OCI-LY3 (cell line): ENCODE results near the gene MCC.

ENCODE experiments used
- H2AFZ ChIP-seq: fragments of 200-600, 300-600 bp; shearing (Covaris generic); 2 replicates; pipeline ENCODE4 v1.6.0; 2014; ENCODE audit warnings: antibody characterized with exemption, low read depth, low read length
- H3K27ac ChIP-seq: fragments of 200-600, 300-600 bp; sonication (generic); 2 replicates; pipeline ENCODE4 v1.5.1; 2014; ENCODE audit warnings: mild to moderate bottlenecking, low read length, moderate library complexity, mixed read lengths
- H3K27me3 ChIP-seq: fragments of 200-600, 300-600 bp; sonication (generic); 2 replicates; pipeline ENCODE4 v1.6.1; 2014; ENCODE audit warnings: low read depth, low read length, mixed read lengths
- H3K36me3 ChIP-seq: fragments of 200-600, 300-600 bp; sonication (generic); replicated peaks from 2 replicates; pipeline ENCODE3; 2014; ENCODE audit warnings: low read depth, low read length, mixed read lengths
- H3K4me1 ChIP-seq: fragments of 300-600, 200-600 bp; sonication (generic); 2 replicates; pipeline ENCODE4 v1.6.1; 2014; ENCODE audit warnings: low read length, mixed read lengths
- H3K4me2 ChIP-seq: fragments of 200-600, 300-600 bp; sonication (generic); 2 replicates; pipeline ENCODE4 v1.6.1; 2014; ENCODE audit warnings: low read length, mixed read lengths
- H3K4me3 ChIP-seq: fragments of 300-600, 200-600 bp; sonication (generic); 2 replicates; pipeline ENCODE4 v1.5.1; 2014; ENCODE audit warnings: antibody characterized with exemption, mild to moderate bottlenecking, low read length, moderate library complexity
- H3K79me2 ChIP-seq: fragments of 300-600, 200-600 bp; shearing (Covaris generic); 2 replicates; pipeline ENCODE4 v1.6.1; 2014; ENCODE audit warnings: mild to moderate bottlenecking, low read length, mixed read lengths
- H3K9ac ChIP-seq: fragments of 300-600, 200-600 bp; shearing (Covaris generic); 2 replicates; pipeline ENCODE4 v1.6.0; 2014; ENCODE audit warnings: mild to moderate bottlenecking, low read length, moderate library complexity
- H3K9me3 ChIP-seq: fragments of 200-600, 300-600 bp; shearing (Covaris generic); 2 replicates; pipeline ENCODE4 v1.6.1; 2014; ENCODE audit warnings: low read length, mixed read lengths; ENCODE audit not compliant: insufficient read depth
- H4K20me1 ChIP-seq: fragments of 200-600, 300-600 bp; sonication (generic); 2 replicates; pipeline ENCODE4 v1.6.1; 2016; ENCODE audit warnings: low read length, mixed read lengths; ENCODE audit not compliant: insufficient read depth
- CTCF ChIP-seq: fragments of 200-600, 300-600 bp; sonication (generic); IDR thresholded peaks from 2 replicates; pipeline ENCODE4 v1.5.1; 2014; ENCODE audit warnings: antibody characterized with exemption, low read length, low read depth
- EZH2phosphoT487 ChIP-seq: fragments of 200-600 bp; shearing (Covaris generic); IDR thresholded peaks from 2 replicates; pipeline ENCODE4 v1.6.1; 2018; ENCODE audit warnings: antibody characterized with exemption, mixed run types, low read depth

The MCC gene

GRCh38 chr5:113380807-113381326 lies 107.4 kb downstream of the MCC start:
- no peaks in the 10 kb centered on the region for H3K79me2 ChIP-seq
- H3K4me1 ChIP-seq = no peaks in the 10 kb centered on the region
- H3K9ac ChIP-seq = no peak overlapping the region

GRCh38 chr5:113379936-113380806 lies 108.1 kb downstream of the MCC start:
- H3K4me1 ChIP-seq = no peaks in the 10 kb centered on the region

More at GRCh38 chr5:113380807-113381326, 107.4 kb downstream of the MCC start:
- Histone ChIP-seq H3K4me2 (no peak overlapping the region), H2AFZ (no peak overlapping the region), H3K36me3 (no peaks in the 10 kb centered on the region), H3K27ac (no peak overlapping the region), H3K27me3 (no peaks in the 10 kb centered on the region), H3K9me3 (no peaks in the 10 kb centered on the region), H4K20me1 (no peaks in the 10 kb centered on the region), H3K4me3 (no peak overlapping the region)
- TF ChIP-seq EZH2phosphoT487 (no peak), CTCF (no peak)

GRCh38 chr5:113378959-113379541 lies 109.2 kb downstream of the MCC start:
- Histone ChIP-seq H3K36me3 (no peaks in the 10 kb centered on the region), H3K4me2 (peak overlapping the region; percentile 47), H3K4me1 (no peaks in the 10 kb centered on the region), H3K9me3 (no peaks in the 10 kb centered on the region), H3K27me3 (no peaks in the 10 kb centered on the region), H3K79me2 (no peaks in the 10 kb centered on the region), H3K27ac (no peak overlapping the region), H2AFZ (peak overlapping the region; percentile 57; the same call in 1 of the 2 replicates), H4K20me1 (no peaks in the 10 kb centered on the region), H3K9ac (no peak overlapping the region), H3K4me3 (peak overlapping the region; percentile 32; the same call in 1 of the 2 replicates)
- no peak for TF ChIP-seq EZH2phosphoT487
- TF ChIP-seq CTCF = peak; percentile 70

More at GRCh38 chr5:113379936-113380806, 108.1 kb downstream of the MCC start:
- Histone ChIP-seq H4K20me1 (no peaks in the 10 kb centered on the region), H3K27me3 (no peaks in the 10 kb centered on the region), H2AFZ (no peak overlapping the region), H3K4me2 (no peak overlapping the region), H3K9me3 (no peaks in the 10 kb centered on the region), H3K27ac (no peak overlapping the region), H3K4me3 (no peak overlapping the region), H3K9ac (no peak overlapping the region), H3K36me3 (no peaks in the 10 kb centered on the region), H3K79me2 (no peaks in the 10 kb centered on the region)
- TF ChIP-seq EZH2phosphoT487 (no peak), CTCF (no peak)

GRCh38 chr5:113378514-113378913 lies 109.7 kb downstream of the MCC start:
- no peaks in the 10 kb centered on the region for H3K27me3 ChIP-seq
- H3K9me3 ChIP-seq = no peaks in the 10 kb centered on the region
- no peak overlapping the region for H3K9ac ChIP-seq
- H3K79me2 ChIP-seq = no peaks in the 10 kb centered on the region
- no peak for TF ChIP-seq EZH2phosphoT487
- TF ChIP-seq CTCF = no peak
- H3K36me3 ChIP-seq = no peaks in the 10 kb centered on the region
- H3K4me1 ChIP-seq = no peaks in the 10 kb centered on the region
- no peak overlapping the region for H3K27ac ChIP-seq
- no peak overlapping the region for H2AFZ ChIP-seq
- no peak overlapping the region for H3K4me2 ChIP-seq
- no peaks in the 10 kb centered on the region for H4K20me1 ChIP-seq
- H3K4me3 ChIP-seq = no peak overlapping the region
